Endothelial cell of umbilical vein (primary cell): ENCODE data around the gene RDX. TPM values are rescaled to one million over a fixed set of nuclear protein-coding genes. Genes with fewer than 3 reads are reported as not detected.

Experiments used
- BruUV-seq: library from RNA; stranded (reverse); fragments of 400-500 nt; replicated peaks from 2 replicates; lab custom pipeline; 2021; lab: Mats Ljungman, UMichigan
- CTCF ChIA-PET: fragments of 300-600, 350-600 bp; sonication (Branson Sonifier 250); formaldehyde crosslinking; loops from one replicate; lab custom pipeline; 2021; ENCODE audit warnings: antibody characterized with exemption, inconsistent platforms; lab: Charles Lee
- POLR2A ChIA-PET: fragments of 300-600, 350-600 bp; sonication (Branson Sonifier 250); formaldehyde crosslinking; loops from one replicate; lab custom pipeline; 2021; ENCODE audit warnings: antibody characterized with exemption, inconsistent platforms; lab: Charles Lee
- DNase-seq: peaks from one replicate; pipeline ENCODE4 v3.0.0-alpha.2; 2011; ENCODE audit warnings: low read depth, low spot score
- FAIRE-seq: peaks from 2 replicates; lab custom pipeline; 2011; peaks lifted over from hg19 to GRCh38; lab: Jason Lieb, UNC
- H2AFZ ChIP-seq: 2 replicates; pipeline ENCODE4 v1.6.0; 2012; ENCODE audit warnings: low read depth, low read length, control low read depth, inconsistent platforms
- H3K27ac ChIP-seq: 2 replicates; pipeline ENCODE4 v1.5.1; 2011; ENCODE audit warnings: low read depth, mild to moderate bottlenecking, control low read depth, low read length, moderate library complexity; ENCODE audit not compliant: insufficient read depth
- H3K27me3 ChIP-seq, 2 experiments: 2 replicates each; pipeline versions ENCODE4 v1.6.0 to v1.6.1; 2011; ENCODE audit warnings: low read length in 2 of 2, mixed read lengths in 1 of 2; ENCODE audit not compliant: control insufficient read depth in 2 of 2, insufficient read depth in 2 of 2
- H3K36me3 ChIP-seq, 2 experiments: 2 replicates in 1 of 2; 3 replicates in 1 of 2; pipeline ENCODE4 v1.5.1; 2011; ENCODE audit warnings: low read length in 2 of 2, mild to moderate bottlenecking in 1 of 2, moderate library complexity in 1 of 2; ENCODE audit not compliant: control insufficient read depth in 2 of 2, insufficient read depth in 2 of 2; ENCODE audit errors: extremely low read depth in 1 of 2
- H3K4me1 ChIP-seq: 3 replicates; pipeline ENCODE4 v1.5.1; 2011; ENCODE audit warnings: mild to moderate bottlenecking, low read length; ENCODE audit not compliant: control insufficient read depth, insufficient read depth; ENCODE audit errors: extremely low read depth
- H3K4me2 ChIP-seq: 2 replicates; pipeline ENCODE4 v1.6.1; 2011; ENCODE audit warnings: low read length, control low read depth, mixed read lengths; ENCODE audit not compliant: insufficient read depth
- H3K4me3 ChIP-seq, 3 experiments: fragments of 200-600 bp in 1 of 3; sonication (generic), shearing (Covaris generic) in 1 of 3; replicated peaks in 1 of 3; 2 replicates each; pipeline ENCODE4 v1.5.1; 2011 to 2016; ENCODE audit warnings: control low read depth in 3 of 3, low read length in 3 of 3, mild to moderate bottlenecking in 2 of 3, inconsistent platforms in 1 of 3, low read depth in 1 of 3, moderate library complexity in 1 of 3; ENCODE audit not compliant: insufficient read depth in 1 of 3
- H3K79me2 ChIP-seq: 2 replicates; pipeline ENCODE4 v1.6.0; 2012; ENCODE audit warnings: low read length, inconsistent platforms; ENCODE audit not compliant: control insufficient read depth, insufficient read depth
- H3K9ac ChIP-seq: replicated peaks from 2 replicates; pipeline ENCODE3; 2011; ENCODE audit warnings: low read length, control low read depth; ENCODE audit not compliant: insufficient read depth; ENCODE audit errors: extremely low read depth
- H3K9me1 ChIP-seq: replicated peaks from 3 replicates; pipeline ENCODE4 v1.6.0; 2011; ENCODE audit warnings: mild to moderate bottlenecking, low read length; ENCODE audit not compliant: control insufficient read depth, insufficient read depth; ENCODE audit errors: extremely low read depth
- H3K9me3 ChIP-seq: replicated peaks from 2 replicates; pipeline ENCODE4 v1.5.1; 2012; ENCODE audit warnings: low read length, inconsistent platforms; ENCODE audit not compliant: control insufficient read depth, insufficient read depth
- H4K20me1 ChIP-seq: replicated peaks from 2 replicates; pipeline ENCODE3; 2011; ENCODE audit warnings: mild to moderate bottlenecking, low read length; ENCODE audit not compliant: control insufficient read depth, insufficient read depth; ENCODE audit errors: extremely low read depth
- EZH2 ChIP-seq: IDR thresholded peaks from 2 replicates; pipeline ENCODE4 v1.6.1; 2012; ENCODE audit warnings: borderline replicate concordance, low read depth, mild to moderate bottlenecking, moderate library complexity, low read length, inconsistent platforms; ENCODE audit not compliant: severe bottlenecking
- FOS ChIP-seq: IDR thresholded peaks from 2 replicates; pipeline ENCODE4 v1.6.1; 2011; ENCODE audit warnings: mild to moderate bottlenecking, low read length, moderate library complexity, borderline replicate concordance; ENCODE audit not compliant: insufficient read depth
- GATA2 ChIP-seq: IDR thresholded peaks from 2 replicates; pipeline ENCODE4 v1.7.0; 2011; ENCODE audit warnings: low read depth, mild to moderate bottlenecking, moderate library complexity, mixed read lengths, low read length; ENCODE audit not compliant: insufficient read length, insufficient read depth
- JUN ChIP-seq: IDR thresholded peaks from 2 replicates; pipeline ENCODE4 v1.6.1; 2011; ENCODE audit warnings: borderline replicate concordance, low read depth; ENCODE audit not compliant: insufficient read length, insufficient read depth
- MYC ChIP-seq: IDR thresholded peaks from one replicate; pipeline ENCODE4 v1.6.1; 2011; ENCODE audit warnings: mild to moderate bottlenecking, low read depth, low read length
- POLR2A ChIP-seq: IDR thresholded peaks from 2 replicates; pipeline ENCODE4 v1.6.1; 2012; ENCODE audit warnings: low read depth, mild to moderate bottlenecking, control low read depth, low read length
- POLR2AphosphoS5 ChIP-seq: IDR thresholded peaks from 2 replicates; pipeline ENCODE4 v1.6.1; 2012; ENCODE audit warnings: low read depth, mild to moderate bottlenecking, control low read depth, low read length, moderate library complexity; ENCODE audit not compliant: insufficient read depth
- dilution Hi-C: fragments of 300-500 bp; cut with MboI; formaldehyde crosslinking; loops from one replicate; pipeline ENCODE4 v1.15.0; 2019; ENCODE audit warnings: low sequenced_read_pairs; ENCODE audit not compliant: extremely low pct_ligation_motif_present
- intact Hi-C: fragments of 100-400 bp; cut with micrococcal nuclease; formaldehyde crosslinking; loops from one replicate; pipeline ENCODE4 v1.10.0; 2022
- polyA plus RNA-seq, 4 experiments: library from polyadenylated mRNA; depleted of rRNA in 3 of 4; stranded (reverse) in 3 of 4; unstranded in 1 of 4; fragments of >200 nt; gene quantifications; 2 replicates each; pipeline versions ENCODE4 v1.2.1 to v1.2.3, GENCODE V29; 2011 to 2012; ENCODE audit warnings: missing spikeins in 1 of 4
- total RNA-seq: library from RNA; stranded (reverse); gene quantifications from 2 replicates; pipeline ENCODE4 v1.2.3, GENCODE V29; 2021
- TF ChIP-seq, protein P1 (sequence below), 2 donors: IDR thresholded peaks; 1 replicate in 1 of 2; 2 replicates in 1 of 2; pipeline ENCODE4 v1.5.1; 2011; ENCODE audit warnings: low read length in 2 of 2, mild to moderate bottlenecking in 2 of 2, moderate library complexity in 2 of 2, control low read depth in 1 of 2, inconsistent platforms in 1 of 2, low read depth in 1 of 2; ENCODE audit not compliant: insufficient read depth in 1 of 2; ENCODE audit errors: extremely low read depth in 1 of 2
- TF ChIP-seq, protein P2 (sequence below): IDR thresholded peaks from 2 replicates; pipeline ENCODE4 v1.6.1; 2011; ENCODE audit not compliant: insufficient read depth, insufficient read length

Gene RDX
- total and polyA plus RNA-seq, 2 donors (not counting 3 experiments of a cell fraction or from before 2014, with no cell fraction given), result 47.9 to 280 TPM

DNA sequence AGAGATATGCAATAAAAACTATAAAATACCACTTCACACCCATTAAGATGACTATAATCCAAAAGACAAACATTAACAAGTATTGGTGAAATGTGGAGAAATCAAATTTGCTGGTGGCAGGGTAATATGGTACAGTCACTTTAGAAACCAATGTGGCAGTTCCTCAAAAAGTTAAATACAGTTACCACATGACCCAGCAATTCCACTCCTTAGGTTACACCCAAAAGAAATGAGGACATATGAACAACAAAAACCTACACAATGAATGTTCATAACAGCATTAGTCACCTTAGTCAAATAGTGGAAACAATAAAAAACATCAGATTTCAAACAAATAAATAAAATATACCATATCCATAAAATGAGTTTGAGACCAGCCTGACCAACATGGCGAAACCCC, 52.6 kb downstream of the RDX start:
- Histone ChIP-seq H3K79me2 (peaks cover 36% of the 10 kb centered on the region), H3K4me3 (no peak overlapping the region), H3K4me2 (no peak overlapping the region), H3K36me3 (peaks cover 1 to 9% of the 10 kb centered on the region in 2 experiments), H3K27me3 (no peaks in the 10 kb centered on the region), H3K9me3 (no peaks in the 10 kb centered on the region), H3K9me1 (peaks cover 5% of the 10 kb centered on the region), H2AFZ (no peak overlapping the region), H4K20me1 (no peaks in the 10 kb centered on the region), H3K9ac (no peak overlapping the region), H3K4me1 (no peaks in the 10 kb centered on the region), H3K27ac (no peak overlapping the region)
- dilution Hi-C loops, result no loop called here
- TF ChIP-seq POLR2A (no peak), GATA2 (no peak), FOS (no peak), EZH2 (no peak), MYC (no peak), POLR2AphosphoS5 (no peak), JUN (no peak)
- TF ChIP-seq, protein P1, sequence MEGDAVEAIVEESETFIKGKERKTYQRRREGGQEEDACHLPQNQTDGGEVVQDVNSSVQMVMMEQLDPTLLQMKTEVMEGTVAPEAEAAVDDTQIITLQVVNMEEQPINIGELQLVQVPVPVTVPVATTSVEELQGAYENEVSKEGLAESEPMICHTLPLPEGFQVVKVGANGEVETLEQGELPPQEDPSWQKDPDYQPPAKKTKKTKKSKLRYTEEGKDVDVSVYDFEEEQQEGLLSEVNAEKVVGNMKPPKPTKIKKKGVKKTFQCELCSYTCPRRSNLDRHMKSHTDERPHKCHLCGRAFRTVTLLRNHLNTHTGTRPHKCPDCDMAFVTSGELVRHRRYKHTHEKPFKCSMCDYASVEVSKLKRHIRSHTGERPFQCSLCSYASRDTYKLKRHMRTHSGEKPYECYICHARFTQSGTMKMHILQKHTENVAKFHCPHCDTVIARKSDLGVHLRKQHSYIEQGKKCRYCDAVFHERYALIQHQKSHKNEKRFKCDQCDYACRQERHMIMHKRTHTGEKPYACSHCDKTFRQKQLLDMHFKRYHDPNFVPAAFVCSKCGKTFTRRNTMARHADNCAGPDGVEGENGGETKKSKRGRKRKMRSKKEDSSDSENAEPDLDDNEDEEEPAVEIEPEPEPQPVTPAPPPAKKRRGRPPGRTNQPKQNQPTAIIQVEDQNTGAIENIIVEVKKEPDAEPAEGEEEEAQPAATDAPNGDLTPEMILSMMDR (IDR thresholded peaks at IDR 0.05; ENCODE audit: extremely low read depth in 1 of 2, insufficient read depth in 1 of 2, low read depth in 1 of 2, low read length in 2 of 2), result no peak
- TF ChIP-seq, protein P2, sequence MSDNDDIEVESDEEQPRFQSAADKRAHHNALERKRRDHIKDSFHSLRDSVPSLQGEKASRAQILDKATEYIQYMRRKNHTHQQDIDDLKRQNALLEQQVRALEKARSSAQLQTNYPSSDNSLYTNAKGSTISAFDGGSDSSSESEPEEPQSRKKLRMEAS, result no peak
- ChIA-PET CTCF (interaction anchor here (0.7 to 1.7 kb wide), 2 partner anchors 12 to 586 kb away, joined by 4 read pairs; no protein-coding TSS in a partner anchor), POLR2A (interaction anchor here (0.5 kb wide), 1 partner anchor 84 kb away, joined by 3 read pairs; no protein-coding TSS in a partner anchor)
- FAIRE-seq (no peak), DNase-seq (no peak)
- intact Hi-C loops, result no loop called here
- BruUV-seq, result no TSS peak
